HL-60/S4 treated with retinoic acid at 250 ng/mL for 4 days and 3 days (cell line): ENCODE measurements around the gene LRRC26.

Experiments used
- in situ Hi-C: fragments of 300-500 bp; cut with MboI; formaldehyde crosslinking; loops from 2 replicates; pipeline ENCODE4 v1.7.0; 2022; ENCODE audit warnings: low sequenced_read_pairs

The LRRC26 gene

DNA sequence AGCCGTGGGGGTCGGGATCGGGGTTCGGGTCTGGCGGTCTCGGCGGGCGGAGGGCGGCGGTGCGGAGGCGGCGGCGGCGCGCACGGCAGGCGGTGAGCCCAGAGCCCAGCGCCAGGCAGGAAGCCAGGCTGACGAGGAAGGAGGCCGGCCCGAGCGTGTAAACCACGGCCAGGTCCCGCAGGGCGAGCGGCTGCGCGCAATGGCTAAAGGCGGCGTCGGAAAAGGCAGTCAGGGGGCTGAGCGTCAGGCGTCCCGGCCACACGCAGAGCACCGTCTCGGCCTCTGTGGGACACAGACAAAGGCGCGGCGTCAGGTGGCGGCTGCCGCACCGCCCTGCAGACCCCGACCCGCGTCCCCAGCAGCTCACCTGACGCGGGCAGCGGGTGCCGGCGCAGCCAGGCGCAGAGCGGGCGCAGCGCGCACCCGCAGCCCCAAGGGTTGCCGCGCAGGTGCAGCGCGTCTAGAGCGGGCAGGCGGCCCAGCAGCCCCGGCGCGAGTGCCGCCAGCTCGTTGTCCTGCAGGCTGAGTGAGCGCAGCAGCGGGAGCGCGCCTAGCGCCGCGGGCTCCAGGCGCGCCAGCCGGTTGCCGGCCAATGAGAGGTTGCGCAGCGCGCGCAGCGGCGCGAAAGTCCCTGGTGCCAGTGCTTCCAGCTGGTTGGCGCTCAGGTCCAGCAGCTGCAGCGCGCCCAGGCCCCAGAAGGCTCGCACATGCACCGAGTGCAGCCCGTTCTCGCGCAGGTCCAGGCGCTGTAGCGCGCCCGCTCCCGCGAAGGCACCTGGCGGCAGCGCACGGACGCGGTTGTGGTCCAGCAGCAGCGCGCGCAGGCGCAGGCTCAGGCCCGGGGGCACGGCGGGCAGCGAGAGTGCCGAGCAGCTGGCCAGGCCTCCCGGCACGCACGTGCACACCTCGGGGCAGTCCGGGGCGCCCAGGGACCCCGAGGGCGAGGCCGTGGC is 671 bp downstream of the LRRC26 start:
- in situ Hi-C loops: no loop called here

DNA sequence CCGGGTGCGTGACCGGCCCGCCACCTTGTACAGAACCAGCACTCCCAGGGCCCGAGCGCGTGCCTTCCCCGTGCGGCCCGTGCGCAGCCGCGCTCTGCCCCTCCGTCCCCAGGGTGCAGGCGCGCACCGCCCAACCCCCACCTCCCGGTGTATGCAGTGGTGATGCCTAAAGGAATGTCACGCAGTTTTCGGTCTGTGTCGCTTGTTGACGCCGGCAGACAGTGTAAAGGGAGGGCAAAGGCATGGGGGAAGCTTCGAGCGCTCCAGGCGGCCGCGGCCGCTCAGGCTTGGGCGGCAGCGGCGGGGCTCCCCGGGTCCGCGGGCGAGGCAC is 1.3 kb downstream of the LRRC26 start:
- in situ Hi-C loops: no loop called here

DNA sequence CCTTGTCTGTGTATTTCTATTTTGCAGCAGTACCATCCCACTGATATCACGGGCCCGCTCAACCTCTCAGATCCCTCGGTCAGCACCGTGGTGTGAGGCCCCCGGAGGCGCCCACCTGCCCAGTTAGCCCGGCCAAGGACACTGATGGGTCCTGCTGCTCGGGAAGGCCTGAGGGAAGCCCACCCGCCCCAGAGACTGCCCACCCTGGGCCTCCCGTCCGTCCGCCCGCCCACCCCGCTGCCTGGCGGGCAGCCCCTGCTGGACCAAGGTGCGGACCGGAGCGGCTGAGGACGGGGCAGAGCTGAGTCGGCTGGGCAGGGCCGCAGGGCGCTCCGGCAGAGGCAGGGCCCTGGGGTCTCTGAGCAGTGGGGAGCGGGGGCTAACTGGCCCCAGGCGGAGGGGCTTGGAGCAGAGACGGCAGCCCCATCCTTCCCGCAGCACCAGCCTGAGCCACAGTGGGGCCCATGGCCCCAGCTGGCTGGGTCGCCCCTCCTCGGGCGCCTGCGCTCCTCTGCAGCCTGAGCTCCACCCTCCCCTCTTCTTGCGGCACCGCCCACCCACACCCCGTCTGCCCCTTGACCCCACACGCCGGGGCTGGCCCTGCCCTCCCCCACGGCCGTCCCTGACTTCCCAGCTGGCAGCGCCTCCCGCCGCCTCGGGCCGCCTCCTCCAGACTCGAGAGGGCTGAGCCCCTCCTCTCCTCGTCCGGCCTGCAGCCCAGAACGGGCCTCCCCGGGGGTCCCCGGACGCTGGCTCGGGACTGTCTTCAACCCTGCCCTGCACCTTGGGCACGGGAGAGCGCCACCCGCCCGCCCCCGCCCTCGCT is 1.9 kb downstream of the LRRC26 start:
- in situ Hi-C loops: no loop called here

DNA sequence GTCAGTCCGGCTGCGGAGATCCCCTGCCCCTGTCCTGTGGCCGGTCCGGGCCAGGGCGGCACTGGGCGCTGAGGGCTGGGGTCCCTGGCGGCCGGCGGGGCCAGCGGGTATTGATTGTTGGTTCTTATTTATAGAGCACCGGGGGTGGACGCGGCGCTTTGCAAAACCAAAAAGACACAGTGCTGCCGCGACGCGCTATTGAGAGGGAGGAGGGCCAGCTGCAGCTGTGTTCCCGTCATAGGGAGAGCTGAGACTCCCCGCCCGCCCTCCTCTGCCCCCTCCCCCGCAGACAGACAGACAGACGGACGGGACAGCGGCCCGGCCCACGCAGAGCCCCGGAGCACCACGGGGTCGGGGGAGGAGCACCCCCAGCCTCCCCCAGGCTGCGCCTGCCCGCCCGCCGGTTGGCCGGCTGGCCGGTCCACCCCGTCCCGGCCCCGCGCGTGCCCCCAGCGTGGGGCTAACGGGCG is 2.5 kb downstream of the LRRC26 start:
- in situ Hi-C loops: no loop called here

DNA sequence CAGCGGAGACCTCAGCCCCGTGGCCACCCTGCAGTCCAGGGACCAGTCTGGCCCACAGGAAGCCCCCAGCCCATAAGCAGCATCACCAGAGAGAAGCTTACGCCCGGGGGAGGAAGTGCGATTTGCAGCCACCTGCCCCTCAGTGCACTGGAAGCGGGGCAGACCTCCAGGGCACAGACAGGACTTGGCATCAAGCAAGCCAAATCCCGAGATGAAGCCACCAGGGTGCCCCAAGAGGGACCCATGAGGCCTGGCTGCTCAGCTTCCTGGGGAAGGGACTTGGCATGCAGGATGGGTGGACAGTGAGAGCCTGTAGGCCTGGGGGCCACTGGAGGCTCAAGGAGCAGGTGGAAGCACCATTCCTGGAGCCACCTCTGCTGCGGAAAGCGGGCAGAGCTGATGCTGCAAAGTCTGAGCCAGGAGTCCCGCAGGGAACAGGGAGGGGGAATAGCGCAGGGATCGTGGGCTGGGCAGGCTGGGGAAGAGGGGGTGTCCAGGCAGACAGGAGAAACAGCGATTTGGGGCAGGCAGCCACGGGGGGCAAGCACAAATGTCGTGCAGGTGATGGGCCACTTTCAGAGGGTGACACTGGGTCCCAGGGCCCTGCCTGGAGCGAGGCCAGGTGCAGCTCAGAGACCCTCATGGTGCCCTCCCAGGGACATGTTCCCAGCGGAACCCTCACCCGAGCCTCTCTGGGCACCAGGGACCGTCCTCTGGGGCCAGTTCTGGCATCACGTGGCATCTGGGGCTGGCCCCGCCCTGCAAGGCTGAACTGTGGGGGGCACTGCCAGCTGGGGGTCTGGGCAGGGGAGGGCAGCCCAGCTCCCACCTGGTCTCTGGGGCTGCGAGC is 3.2 kb downstream of the LRRC26 start:
- in situ Hi-C loops: no loop called here

DNA sequence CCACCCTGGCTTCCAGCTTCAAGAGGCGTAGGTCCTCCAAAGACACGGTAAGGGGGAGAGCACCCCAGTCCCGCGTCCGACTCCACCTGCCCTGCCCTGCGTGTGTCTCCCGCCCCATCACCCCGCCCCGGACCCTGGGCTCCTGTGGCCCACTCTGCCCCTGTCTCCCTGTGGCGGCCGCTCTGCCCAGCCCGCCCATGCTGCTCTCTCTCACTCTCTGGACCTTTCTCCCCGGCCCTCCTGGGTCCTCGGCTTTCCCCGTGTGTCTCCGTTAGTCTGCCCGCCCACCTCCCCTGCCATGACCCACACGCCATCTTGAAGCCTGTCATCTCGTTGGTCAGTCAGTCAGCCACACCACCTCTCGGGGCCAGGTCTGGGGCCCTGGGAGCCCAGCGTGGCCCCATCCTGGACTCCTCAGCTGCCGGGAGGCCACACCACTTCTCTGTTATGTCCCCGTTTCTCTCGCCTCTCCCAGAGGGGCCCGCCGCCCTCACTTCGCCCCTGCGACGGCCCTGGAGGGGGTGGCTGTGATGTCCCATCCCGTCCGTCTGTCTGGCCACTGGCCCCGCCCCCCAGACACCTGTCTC is 4.5 kb downstream of the LRRC26 start:
- in situ Hi-C loops: no loop called here

DNA sequence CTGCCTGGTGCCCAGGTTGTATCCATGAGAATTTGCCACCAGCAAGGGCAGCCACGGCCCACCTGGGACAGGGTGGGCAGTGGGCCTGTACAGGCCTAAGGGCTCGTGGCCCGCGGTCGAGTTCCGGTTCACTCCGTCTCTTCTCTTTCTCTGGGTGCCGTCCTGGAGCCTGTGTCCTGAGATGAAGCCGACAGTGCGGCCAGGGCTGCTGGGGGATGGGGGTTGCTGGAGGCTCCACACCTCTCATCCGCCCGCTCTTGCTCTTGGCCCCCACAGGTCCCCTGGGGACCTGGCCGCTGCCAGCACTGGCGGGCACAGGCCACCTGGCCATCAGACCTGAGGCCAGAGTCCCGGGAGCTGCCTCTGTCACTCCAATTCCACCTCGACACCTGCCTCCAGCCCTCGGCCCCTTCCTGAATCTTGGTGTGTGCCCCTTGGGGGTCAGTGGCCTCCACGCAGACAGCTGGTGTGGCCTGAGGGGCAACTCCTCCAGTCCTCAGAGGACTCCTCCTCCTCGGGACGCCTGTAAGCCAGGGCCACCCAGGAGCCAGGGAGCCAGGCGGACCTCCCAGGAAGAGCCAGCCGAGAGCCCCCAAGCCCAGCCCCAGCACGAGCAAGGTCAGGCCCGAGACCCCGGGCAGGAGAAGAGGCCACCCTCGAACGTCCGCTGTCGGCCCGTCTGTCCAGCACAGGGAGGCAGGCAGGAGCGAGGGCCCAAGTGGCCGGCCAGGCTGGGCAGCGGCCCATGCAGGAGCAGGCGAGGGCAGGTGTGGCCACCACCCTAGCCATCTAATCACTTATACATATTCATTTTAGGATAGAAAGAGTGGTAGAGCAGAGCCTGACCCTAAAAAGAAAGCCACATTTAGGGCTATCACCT is 5.2 kb downstream of the LRRC26 start:
- in situ Hi-C loops: no loop called here

DNA sequence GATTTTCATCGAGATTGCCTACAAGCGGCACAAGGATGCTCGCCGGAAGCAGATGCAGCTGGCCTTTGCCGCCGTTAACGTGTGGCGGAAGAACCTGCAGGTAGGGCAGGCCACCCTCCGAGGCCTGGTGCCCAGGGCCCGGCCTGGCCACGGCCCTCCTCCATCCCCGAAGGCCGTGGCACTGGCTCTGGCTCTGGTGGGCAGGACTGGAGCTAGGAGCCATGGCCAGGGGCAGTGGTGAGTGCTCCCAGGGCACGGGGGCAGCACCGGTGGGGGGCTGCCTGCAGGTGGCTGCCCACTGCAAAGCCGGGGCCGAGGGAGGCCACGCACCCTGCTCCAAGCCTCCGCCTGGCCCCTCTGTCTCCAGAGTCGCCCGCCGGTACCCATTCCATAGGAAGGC is 6.0 kb downstream of the LRRC26 start:
- in situ Hi-C loops: no loop called here

DNA sequence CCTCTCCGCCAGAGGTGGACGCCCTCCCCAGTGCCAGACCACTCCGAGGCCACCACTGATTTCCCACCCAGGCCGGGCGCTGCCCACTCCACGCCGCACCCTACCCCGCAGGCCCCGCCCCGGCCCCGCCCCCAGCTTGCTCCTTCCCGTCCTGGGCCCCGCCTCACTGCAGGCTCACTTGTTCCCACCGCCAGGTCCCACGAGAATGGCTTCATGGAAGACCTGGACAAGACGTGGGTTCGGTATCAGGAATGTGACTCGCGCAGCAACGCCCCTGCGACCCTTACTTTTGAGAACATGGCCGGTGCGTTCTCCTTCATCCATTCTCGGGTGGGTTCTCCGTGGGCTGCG is 6.5 kb downstream of the LRRC26 start:
- in situ Hi-C loops: no loop called here

DNA sequence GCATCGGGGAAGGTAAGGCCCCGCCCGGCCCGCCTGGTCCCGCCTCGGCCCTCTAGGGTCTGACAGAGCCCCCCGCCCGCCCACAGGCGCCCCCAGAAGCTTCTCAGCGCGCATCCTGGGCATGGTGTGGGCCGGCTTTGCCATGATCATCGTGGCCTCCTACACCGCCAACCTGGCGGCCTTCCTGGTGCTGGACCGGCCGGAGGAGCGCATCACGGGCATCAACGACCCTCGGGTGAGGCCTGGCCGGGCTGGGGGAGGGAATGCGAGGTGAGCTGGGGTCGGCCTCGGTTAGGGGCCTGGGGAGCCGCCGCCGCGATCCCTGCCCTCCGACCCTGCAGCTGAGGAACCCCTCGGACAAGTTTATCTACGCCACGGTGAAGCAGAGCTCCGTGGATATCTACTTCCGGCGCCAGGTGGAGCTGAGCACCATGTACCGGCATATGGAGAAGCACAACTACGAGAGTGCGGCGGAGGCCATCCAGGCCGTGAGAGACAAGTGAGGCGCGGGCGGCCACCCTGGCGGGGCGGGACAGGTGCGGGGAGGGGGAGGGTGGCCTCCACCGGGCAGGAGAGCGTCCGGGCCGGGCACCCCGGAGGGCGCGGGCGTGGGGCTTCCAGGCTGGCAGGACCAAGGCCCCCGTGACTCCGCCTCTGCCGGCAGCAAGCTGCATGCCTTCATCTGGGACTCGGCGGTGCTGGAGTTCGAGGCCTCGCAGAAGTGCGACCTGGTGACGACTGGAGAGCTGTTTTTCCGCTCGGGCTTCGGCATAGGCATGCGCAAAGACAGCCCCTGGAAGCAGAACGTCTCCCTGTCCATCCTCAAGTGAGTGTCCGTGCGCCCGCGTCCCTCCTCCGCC is 7.1 kb downstream of the LRRC26 start:
- in situ Hi-C loops: no loop called here

DNA sequence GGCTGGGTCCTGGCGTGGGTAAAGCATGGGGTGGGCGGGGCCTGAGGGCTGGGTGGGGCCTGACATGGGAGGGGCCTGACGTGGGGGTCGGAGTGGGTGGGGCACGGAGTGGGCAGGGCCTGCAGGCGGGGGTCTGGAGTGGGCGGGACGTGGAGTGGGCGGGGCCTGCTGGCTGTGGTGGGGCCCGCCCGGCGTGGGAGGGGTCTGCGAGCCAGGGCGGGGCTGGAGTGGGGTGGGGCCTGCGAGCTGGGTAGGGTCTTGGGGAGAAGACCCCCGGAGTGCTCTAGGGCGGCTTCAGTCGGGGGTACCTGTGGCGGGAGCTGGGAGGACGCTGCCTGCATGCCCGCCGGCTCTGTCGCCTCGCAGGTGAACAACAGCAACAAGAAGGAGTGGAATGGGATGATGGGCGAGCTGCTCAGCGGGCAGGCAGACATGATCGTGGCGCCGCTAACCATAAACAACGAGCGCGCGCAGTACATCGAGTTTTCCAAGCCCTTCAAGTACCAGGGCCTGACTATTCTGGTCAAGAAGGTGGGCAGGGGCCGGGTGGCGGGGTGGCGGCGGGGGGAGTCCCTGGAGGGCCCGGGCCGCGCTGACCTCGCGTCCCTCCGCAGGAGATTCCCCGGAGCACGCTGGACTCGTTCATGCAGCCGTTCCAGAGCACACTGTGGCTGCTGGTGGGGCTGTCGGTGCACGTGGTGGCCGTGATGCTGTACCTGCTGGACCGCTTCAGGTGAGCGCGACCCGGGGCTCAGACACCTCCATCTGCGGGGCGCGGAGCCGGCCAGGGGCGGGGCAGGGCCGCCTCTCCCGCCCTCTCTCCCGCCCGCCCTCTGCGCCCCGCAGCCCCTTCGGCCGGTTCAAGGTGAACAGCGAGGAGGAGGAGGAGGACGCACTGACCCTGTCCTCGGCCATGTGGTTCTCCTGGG is 8.0 kb downstream of the LRRC26 start:
- in situ Hi-C loops: no loop called here

DNA sequence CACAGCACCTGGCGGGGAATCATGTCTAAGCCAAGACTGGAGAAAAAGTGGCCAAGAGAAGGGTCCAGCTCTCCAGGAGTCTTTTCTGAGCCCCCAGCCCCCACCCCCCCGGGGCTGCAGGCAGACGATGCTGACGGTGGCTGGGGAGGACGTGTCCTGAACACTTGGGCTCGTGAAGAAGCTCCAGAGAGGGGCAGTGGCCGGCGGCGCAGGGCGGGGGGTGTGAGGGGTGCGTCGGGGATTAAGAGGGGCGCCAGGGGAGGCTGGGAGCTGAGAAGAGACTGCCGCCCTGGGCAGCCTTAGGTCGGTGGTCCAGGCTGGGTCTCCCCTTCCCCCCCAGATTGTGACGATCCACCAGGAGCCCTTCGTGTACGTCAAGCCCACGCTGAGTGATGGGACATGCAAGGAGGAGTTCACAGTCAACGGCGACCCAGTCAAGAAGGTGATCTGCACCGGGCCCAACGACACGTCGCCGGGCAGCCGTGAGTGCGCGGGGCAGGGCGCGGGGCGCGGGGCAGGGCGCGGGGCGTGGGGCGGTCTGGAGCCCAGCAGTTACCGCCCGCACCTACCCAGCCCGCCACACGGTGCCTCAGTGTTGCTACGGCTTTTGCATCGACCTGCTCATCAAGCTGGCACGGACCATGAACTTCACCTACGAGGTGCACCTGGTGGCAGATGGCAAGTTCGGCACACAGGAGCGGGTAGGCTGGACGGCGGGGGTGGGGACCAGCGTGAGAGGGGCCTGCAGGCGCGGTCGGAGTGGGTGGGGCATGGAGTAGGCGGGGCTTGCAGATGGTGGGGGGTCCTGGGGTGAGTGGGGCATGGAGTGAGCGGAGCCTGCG is 8.9 kb downstream of the LRRC26 start:
- in situ Hi-C loops: no loop called here

DNA sequence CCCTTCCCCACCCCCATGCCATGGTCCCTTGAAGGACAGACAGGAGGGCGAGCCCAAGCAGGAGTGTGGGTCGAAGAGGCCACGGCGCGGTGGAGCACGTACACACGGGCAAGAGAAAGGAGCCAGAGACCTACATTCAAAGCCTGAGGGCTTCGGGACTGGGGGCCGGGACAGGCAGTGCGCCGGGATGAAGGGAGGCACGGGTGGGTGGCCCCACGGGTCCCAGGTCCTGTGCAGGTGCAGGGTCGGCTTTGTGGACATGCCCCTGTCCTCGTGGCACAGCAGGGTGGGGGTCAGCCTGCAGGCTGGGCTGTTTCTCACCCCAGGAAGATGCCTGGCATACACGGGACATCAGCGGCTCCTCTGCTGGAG is 9.8 kb downstream of the LRRC26 start:
- in situ Hi-C loops: no loop called here

DNA sequence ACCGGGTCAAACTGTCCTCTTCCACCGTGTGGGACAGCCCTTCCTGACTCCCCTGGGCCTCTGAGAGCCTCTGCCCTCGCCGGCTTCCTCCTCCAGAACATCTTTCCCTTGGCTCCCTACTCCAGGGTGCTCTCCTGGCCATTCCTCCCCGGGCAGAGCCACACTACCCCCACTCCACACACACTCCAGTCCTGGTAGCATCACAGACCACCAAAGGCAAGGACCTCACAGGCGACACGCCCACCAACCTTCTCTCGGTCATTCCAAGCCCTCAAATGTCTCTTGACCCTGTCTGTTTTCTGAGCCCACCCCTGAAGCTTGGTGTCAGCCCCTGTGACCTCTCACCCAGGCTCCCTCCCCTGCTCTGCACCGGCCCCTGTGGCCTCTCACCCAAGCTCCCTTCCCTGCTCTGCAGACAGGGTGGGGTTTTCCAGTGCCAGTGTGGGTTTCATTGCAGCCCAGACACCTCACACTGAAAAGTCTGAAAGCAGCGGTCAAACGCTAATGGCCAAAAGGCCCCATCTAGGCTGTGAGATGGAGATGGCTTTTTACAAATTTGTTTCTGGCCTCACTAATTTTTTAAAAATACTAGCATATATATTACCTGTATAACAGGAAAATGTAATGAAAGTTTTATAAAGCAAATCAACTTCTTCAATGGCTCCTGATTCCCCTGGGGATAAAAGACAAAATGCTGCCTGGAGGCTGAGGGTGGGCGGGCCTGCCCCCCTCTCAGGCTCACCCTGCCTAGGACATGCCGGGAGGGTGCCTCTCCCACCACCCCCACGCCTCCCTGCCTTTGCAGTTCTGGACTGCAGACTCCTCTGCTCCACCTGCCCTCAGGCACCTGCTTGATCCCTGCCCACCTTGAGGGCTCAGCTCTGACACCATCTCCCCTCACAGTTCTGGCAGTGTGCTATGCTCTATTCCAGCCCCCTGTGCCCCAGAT is 10.5 kb downstream of the LRRC26 start:
- in situ Hi-C loops: no loop called here

DNA sequence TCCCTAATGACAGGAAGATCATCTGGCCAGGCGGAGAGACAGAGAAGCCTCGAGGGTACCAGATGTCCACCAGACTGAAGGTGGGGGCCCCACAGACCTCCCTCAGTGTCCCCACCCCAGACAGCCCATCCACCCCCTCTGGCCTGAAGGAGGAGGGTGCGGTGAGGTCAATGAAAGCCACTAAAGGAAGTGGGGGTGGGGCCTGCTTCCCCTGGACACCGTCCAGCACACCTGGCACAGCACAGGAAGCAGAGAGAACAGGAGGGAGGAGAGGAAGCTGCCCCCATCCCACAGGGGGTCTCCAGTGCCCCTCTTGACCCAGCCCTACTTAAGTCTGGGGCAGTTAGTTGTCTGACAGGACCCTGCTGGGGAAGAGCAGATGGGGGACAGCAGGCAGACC is 11.2 kb downstream of the LRRC26 start:
- in situ Hi-C loops: no loop called here
